ENCODE measurements around the gene DPF1. TPM values are rescaled to one million over a fixed set of nuclear protein-coding genes. Genes with fewer than 3 reads are reported as not detected.
A peak's percentile ranks its signal among the peaks of the same experiment; 100 is the strongest.

The DPF1 gene
- total and polyA plus RNA-seq, 4 donors: 0.72 to 2.1 (median 1.3) TPM; not detected in 1

- ATAC-seq (ENCODE audit: low FRiP score) (no peak), DNase-seq (no peak)
- no peaks in the 10 kb centered on the region for H3K36me3 ChIP-seq (ENCODE audit: control insufficient read depth in 1 of 2, insufficient read depth in 2 of 2, low read length in 1 of 2)
- H3K4me1 ChIP-seq (ENCODE audit: control insufficient read depth in 1 of 2, insufficient read depth in 2 of 2, low read length in 2 of 2): no peaks in the 10 kb centered on the region
- intact Hi-C loops (cut with DNase I): no loop called here
- H3K27me3 ChIP-seq (ENCODE audit: control insufficient read depth in 1 of 2, insufficient read depth in 2 of 2, low read length in 1 of 2): no peaks in the 10 kb centered on the region
- H3K9me3 ChIP-seq (ENCODE audit: control insufficient read depth, low read length): no peaks in the 10 kb centered on the region
- 86 to 90% methylated on average over 6 of the region's 6 CpGs for WGBS, 2 donors
- H3K27ac ChIP-seq (ENCODE audit: low read depth in 1 of 2, low read length in 2 of 2): no peak overlapping the region
- H3K4me3 ChIP-seq (ENCODE audit: low read length in 2 of 2): no peak overlapping the region
Measured at GRCh38 chr19:38175422-38175821, 48.6 kb downstream of the DPF1 start.

- peak; percentile 89 to 94 for DNase-seq
- 25 to 27% methylated on average over 21 to 22 of the region's 22 CpGs for WGBS, 2 donors
- peak overlapping the region in 1 of 2 donors; percentile 4 for H3K27ac ChIP-seq (ENCODE audit: low read depth in 1 of 2, low read length in 2 of 2)
- H3K4me3 ChIP-seq (ENCODE audit: low read length in 2 of 2): no peak overlapping the region
- no peaks in the 10 kb centered on the region for H3K9me3 ChIP-seq (ENCODE audit: control insufficient read depth, low read length)
- intact Hi-C loops (cut with DNase I): no loop called here
- no peaks in the 10 kb centered on the region for H3K27me3 ChIP-seq (ENCODE audit: control insufficient read depth in 1 of 2, insufficient read depth in 2 of 2, low read length in 1 of 2)
- ATAC-seq (ENCODE audit: low FRiP score): peak; percentile 89
- H3K4me1 ChIP-seq (ENCODE audit: control insufficient read depth in 1 of 2, insufficient read depth in 2 of 2, low read length in 2 of 2): no peaks in the 10 kb centered on the region
- no peaks in the 10 kb centered on the region for H3K36me3 ChIP-seq (ENCODE audit: control insufficient read depth in 1 of 2, insufficient read depth in 2 of 2, low read length in 1 of 2)
Measured at GRCh38 chr19:38173291-38174041, 50.6 kb downstream of the DPF1 start.

GRCh38 chr19:38172001-38172400, 52.0 kb downstream of the DPF1 start:
- intact Hi-C loops (cut with DNase I): no loop called here
- no peaks in the 10 kb centered on the region for H3K4me1 ChIP-seq (ENCODE audit: control insufficient read depth in 1 of 2, insufficient read depth in 2 of 2, low read length in 2 of 2)
- H3K4me3 ChIP-seq (ENCODE audit: low read length in 2 of 2): no peak overlapping the region
- H3K36me3 ChIP-seq (ENCODE audit: control insufficient read depth in 1 of 2, insufficient read depth in 2 of 2, low read length in 1 of 2): no peaks in the 10 kb centered on the region
- ATAC-seq (ENCODE audit: low FRiP score): no peak
- peak overlapping the region in 1 of 2 donors; percentile 72 for H3K27ac ChIP-seq (ENCODE audit: low read depth in 1 of 2, low read length in 2 of 2)
- H3K9me3 ChIP-seq (ENCODE audit: control insufficient read depth, low read length): no peaks in the 10 kb centered on the region
- H3K27me3 ChIP-seq (ENCODE audit: control insufficient read depth in 1 of 2, insufficient read depth in 2 of 2, low read length in 1 of 2): no peaks in the 10 kb centered on the region
- WGBS, 2 donors: 19 to 29% methylated on average over 8 of the region's 8 CpGs
- DNase-seq: no peak

GRCh38 chr19:38170334-38170733, 53.7 kb downstream of the DPF1 start:
- no peak for ATAC-seq (ENCODE audit: low FRiP score)
- H3K27ac ChIP-seq (ENCODE audit: low read depth in 1 of 2, low read length in 2 of 2): no peak overlapping the region
- H3K4me1 ChIP-seq (ENCODE audit: control insufficient read depth in 1 of 2, insufficient read depth in 2 of 2, low read length in 2 of 2): no peaks in the 10 kb centered on the region
- no peaks in the 10 kb centered on the region for H3K9me3 ChIP-seq (ENCODE audit: control insufficient read depth, low read length)
- no peak overlapping the region for H3K4me3 ChIP-seq (ENCODE audit: low read length in 2 of 2)
- no peaks in the 10 kb centered on the region for H3K27me3 ChIP-seq (ENCODE audit: control insufficient read depth in 1 of 2, insufficient read depth in 2 of 2, low read length in 1 of 2)
- WGBS, 2 donors: 26 to 35% methylated on average over 12 of the region's 12 CpGs
- no peak for DNase-seq
- H3K36me3 ChIP-seq (ENCODE audit: control insufficient read depth in 1 of 2, insufficient read depth in 2 of 2, low read length in 1 of 2): no peaks in the 10 kb centered on the region
- intact Hi-C loops (cut with DNase I): no loop called here

- 90 to 91% methylated on average over 4 of the region's 4 CpGs for WGBS, 2 donors
- no peaks in the 10 kb centered on the region for H3K27me3 ChIP-seq (ENCODE audit: control insufficient read depth in 1 of 2, insufficient read depth in 2 of 2, low read length in 1 of 2)
- DNase-seq: no peak
- no peak overlapping the region for H3K4me3 ChIP-seq (ENCODE audit: low read length in 2 of 2)
- H3K9me3 ChIP-seq (ENCODE audit: control insufficient read depth, low read length): no peaks in the 10 kb centered on the region
- no peak overlapping the region for H3K27ac ChIP-seq (ENCODE audit: low read depth in 1 of 2, low read length in 2 of 2)
- peaks cover 0 to 3% of the 10 kb centered on the region in 2 donors for H3K36me3 ChIP-seq (ENCODE audit: control insufficient read depth in 1 of 2, insufficient read depth in 2 of 2, low read length in 1 of 2)
- intact Hi-C loops (cut with DNase I): no loop called here
- no peak for ATAC-seq (ENCODE audit: low FRiP score)
- H3K4me1 ChIP-seq (ENCODE audit: control insufficient read depth in 1 of 2, insufficient read depth in 2 of 2, low read length in 2 of 2): no peaks in the 10 kb centered on the region
Measured at GRCh38 chr19:38168637-38169036, 55.4 kb downstream of the DPF1 start.

- no peak for DNase-seq
- Histone ChIP-seq H3K36me3 (ENCODE audit: control insufficient read depth in 1 of 2, insufficient read depth in 2 of 2, low read length in 1 of 2) (peaks cover 3 to 7% of the 10 kb centered on the region in 2 donors), H3K4me1 (ENCODE audit: control insufficient read depth in 1 of 2, insufficient read depth in 2 of 2, low read length in 2 of 2) (no peaks in the 10 kb centered on the region), H3K9me3 (ENCODE audit: control insufficient read depth, low read length) (peaks cover 7% of the 10 kb centered on the region), H3K27me3 (ENCODE audit: control insufficient read depth in 1 of 2, insufficient read depth in 2 of 2, low read length in 1 of 2) (no peaks in the 10 kb centered on the region), H3K27ac (ENCODE audit: low read depth in 1 of 2, low read length in 2 of 2) (no peak overlapping the region), H3K4me3 (ENCODE audit: low read length in 2 of 2) (no peak overlapping the region)
- intact Hi-C loops (cut with DNase I): no loop called here
- ATAC-seq (ENCODE audit: low FRiP score): no peak
- 95 to 97% methylated on average over 6 of the region's 6 CpGs for WGBS, 2 donors
Measured at GRCh38 chr19:38165335-38165734, 58.7 kb downstream of the DPF1 start.

GRCh38 chr19:38164526-38164925, 59.5 kb downstream of the DPF1 start:
- Histone ChIP-seq H3K27ac (ENCODE audit: low read depth in 1 of 2, low read length in 2 of 2) (no peak overlapping the region), H3K4me3 (ENCODE audit: low read length in 2 of 2) (no peak overlapping the region), H3K4me1 (ENCODE audit: control insufficient read depth in 1 of 2, insufficient read depth in 2 of 2, low read length in 2 of 2) (no peaks in the 10 kb centered on the region), H3K36me3 (ENCODE audit: control insufficient read depth in 1 of 2, insufficient read depth in 2 of 2, low read length in 1 of 2) (peaks cover 3 to 7% of the 10 kb centered on the region in 2 donors), H3K27me3 (ENCODE audit: control insufficient read depth in 1 of 2, insufficient read depth in 2 of 2, low read length in 1 of 2) (no peaks in the 10 kb centered on the region), H3K9me3 (ENCODE audit: control insufficient read depth, low read length) (peaks cover 7% of the 10 kb centered on the region)
- ATAC-seq (ENCODE audit: low FRiP score) (no peak), DNase-seq (no peak)
- 94 to 95% methylated on average over 25 of the region's 25 CpGs for WGBS, 2 donors
- intact Hi-C loops (cut with DNase I): no loop called here

GRCh38 chr19:38163419-38164290, 60.4 kb downstream of the DPF1 start:
- H3K4me3 ChIP-seq (ENCODE audit: low read length in 2 of 2): no peak overlapping the region
- H3K27ac ChIP-seq (ENCODE audit: low read depth in 1 of 2, low read length in 2 of 2): no peak overlapping the region
- peaks cover 3 to 7% of the 10 kb centered on the region in 2 donors for H3K36me3 ChIP-seq (ENCODE audit: control insufficient read depth in 1 of 2, insufficient read depth in 2 of 2, low read length in 1 of 2)
- intact Hi-C loops (cut with DNase I): no loop called here
- H3K27me3 ChIP-seq (ENCODE audit: control insufficient read depth in 1 of 2, insufficient read depth in 2 of 2, low read length in 1 of 2): no peaks in the 10 kb centered on the region
- DNase-seq (no peak), ATAC-seq (ENCODE audit: low FRiP score) (no peak)
- no peaks in the 10 kb centered on the region for H3K4me1 ChIP-seq (ENCODE audit: control insufficient read depth in 1 of 2, insufficient read depth in 2 of 2, low read length in 2 of 2)
- 96 to 97% methylated on average over 23 of the region's 23 CpGs for WGBS, 2 donors
- H3K9me3 ChIP-seq (ENCODE audit: control insufficient read depth, low read length): peaks cover 7% of the 10 kb centered on the region
